K562 (cell line): ENCODE measurements around the gene RNU5D-1. TPM values are rescaled to one million over a fixed set of nuclear protein-coding genes. Genes with fewer than 3 reads are reported as not detected.
A peak's percentile ranks its signal among the peaks of the same experiment; 100 is the strongest.

ENCODE experiments used
- ATAC-seq: fragments of 200-7000 bp; cut with Tn5 transposase; 3 replicates; pipeline ENCODE4 v1.9.1; 2020; ENCODE audit warnings: moderate library complexity
- BruUV-seq: library from RNA; stranded (reverse); fragments of 400-500 nt; replicated peaks from 2 replicates; lab custom pipeline; 2021; lab: Mats Ljungman, UMichigan
- CTCF ChIA-PET: fragments of 300-600 bp; formaldehyde crosslinking; extraction: SDS; loops from one replicate; lab custom pipeline; 2021; ENCODE audit warnings: low intra/inter-chr PET ratio; lab: Yijun Ruan, JAX
- POLR2A ChIA-PET: fragments of 300-600, 350-650 bp; sonication (Branson Sonifier 250); formaldehyde crosslinking; extraction: SDS; loops from one replicate; lab custom pipeline; 2021; ENCODE audit warnings: antibody characterized with exemption, inconsistent platforms; lab: Yijun Ruan, JAX
- DNase-seq, 4 experiments: peaks; one replicate each; pipeline versions ENCODE4 v3.0.0 to v3.0.0-alpha.2; 2011 to 2018; ENCODE audit warnings: low spot score in 3 of 4, mixed read lengths in 3 of 4; ENCODE audit errors: extremely low read depth in 1 of 4
- FAIRE-seq: peaks from 2 replicates; lab custom pipeline; 2011; peaks lifted over from hg19 to GRCh38; lab: Jason Lieb, UNC
- H2AFZ ChIP-seq: 2 replicates; pipeline ENCODE4 v1.6.0; 2011; ENCODE audit warnings: low read depth, low read length, control low read depth, inconsistent platforms
- H3K27ac ChIP-seq: fragments of 200-600 bp; 3 replicates; pipeline ENCODE4 v1.8.0; 2011; ENCODE audit warnings: low read depth, mild to moderate bottlenecking, control low read depth, inconsistent platforms, low read length, moderate library complexity, mixed read lengths; ENCODE audit errors: extremely low read depth
- H3K27me3 ChIP-seq, 2 experiments: fragments of 300-600 bp in 1 of 2; 2 replicates in 1 of 2; 3 replicates in 1 of 2; pipeline versions ENCODE4 v1.6.0 to v1.8.0; 2011; ENCODE audit warnings: inconsistent platforms in 2 of 2, low read length in 2 of 2, mild to moderate bottlenecking in 1 of 2, mixed read lengths in 1 of 2, moderate library complexity in 1 of 2; ENCODE audit not compliant: control insufficient read depth in 2 of 2, insufficient read depth in 2 of 2
- H3K36me3 ChIP-seq: fragments of 300-600 bp; 3 replicates; pipeline ENCODE4 v1.8.0; 2011; ENCODE audit warnings: mild to moderate bottlenecking, low read length, inconsistent platforms; ENCODE audit not compliant: control insufficient read depth, insufficient read depth
- H3K4me1 ChIP-seq, 2 experiments: fragments of 200-600 bp in 1 of 2; replicated peaks in 1 of 2; 2 replicates in 1 of 2; 3 replicates in 1 of 2; pipeline versions ENCODE4 v1.5.1 to v1.8.0; 2011; ENCODE audit warnings: inconsistent platforms in 2 of 2, low read length in 2 of 2, mild to moderate bottlenecking in 1 of 2, mixed read lengths in 1 of 2, moderate library complexity in 1 of 2; ENCODE audit not compliant: control insufficient read depth in 2 of 2, insufficient read depth in 2 of 2
- H3K4me2 ChIP-seq: 2 replicates; pipeline ENCODE4 v1.6.1; 2011; ENCODE audit warnings: low read length, control low read depth, inconsistent platforms, mixed read lengths; ENCODE audit not compliant: insufficient read depth
- H3K4me3 ChIP-seq: fragments of 200-600 bp; sonication (generic), shearing (Covaris generic); 2 replicates; pipeline ENCODE4 v1.5.1; 2016; ENCODE audit warnings: control low read depth, inconsistent platforms
- H3K79me2 ChIP-seq: fragments of 200-600 bp; 3 replicates; pipeline ENCODE4 v1.8.0; 2011; ENCODE audit warnings: low read length, inconsistent platforms; ENCODE audit not compliant: control insufficient read depth, insufficient read depth
- H3K9ac ChIP-seq, 2 experiments: 2 replicates each; pipeline versions ENCODE4 v1.6.0 to v1.6.1; 2011; ENCODE audit warnings: low read depth in 2 of 2, low read length in 2 of 2, control low read depth in 1 of 2, inconsistent platforms in 1 of 2, mild to moderate bottlenecking in 1 of 2, mixed read lengths in 1 of 2; ENCODE audit not compliant: insufficient read depth in 1 of 2
- H3K9me1 ChIP-seq: one replicate; pipeline ENCODE4 v1.6.0; 2011; ENCODE audit warnings: inconsistent platforms, mild to moderate bottlenecking, low read length, moderate library complexity; ENCODE audit not compliant: control insufficient read depth, insufficient read depth
- H3K9me3 ChIP-seq: replicated peaks from 2 replicates; pipeline ENCODE4 v1.5.1; 2011; ENCODE audit warnings: low read depth, low read length, inconsistent platforms; ENCODE audit not compliant: control insufficient read depth, insufficient read depth
- H4K20me1 ChIP-seq: replicated peaks from 2 replicates; pipeline ENCODE4 v1.6.1; 2011; ENCODE audit warnings: low read length, inconsistent platforms, mixed read lengths; ENCODE audit not compliant: control insufficient read depth, insufficient read depth
- BCOR ChIP-seq: fragments of 450-650 bp; IDR thresholded peaks from 2 replicates; pipeline ENCODE4 v1.6.1; 2016
- HDAC8 ChIP-seq: fragments of 450-650 bp; IDR thresholded peaks from 2 replicates; pipeline ENCODE4 v1.6.1; 2016; ENCODE audit warnings: mild to moderate bottlenecking, missing genetic modification characterization, moderate library complexity, missing compliant biosample characterization
- KDM4B ChIP-seq, 2 experiments: fragments of 450-650 bp in 1 of 2; sonication (generic) in 1 of 2; IDR thresholded peaks; 2 replicates each; pipeline ENCODE4 v1.6.1; 2016 to 2017; ENCODE audit warnings: borderline replicate concordance in 2 of 2, antibody characterized with exemption in 1 of 2, low read depth in 1 of 2, mild to moderate bottlenecking in 1 of 2
- NR2F6 ChIP-seq: fragments of 450-650 bp; formaldehyde crosslinking; IDR thresholded peaks from 2 replicates; pipeline ENCODE4 v1.4.0; 2020; ENCODE audit warnings: mild to moderate bottlenecking
- PCBP1 ChIP-seq: fragments of 200-400 bp; formaldehyde crosslinking; IDR thresholded peaks from 2 replicates; pipeline ENCODE4 v1.6.1; 2018; ENCODE audit warnings: mild to moderate bottlenecking, low read depth, low read length; ENCODE audit not compliant: poor library complexity, severe bottlenecking
- PURB ChIP-seq: sonication (generic); formaldehyde crosslinking; IDR thresholded peaks from 2 replicates; pipeline ENCODE4 v1.9.0; 2021; ENCODE audit warnings: low read depth, mild to moderate bottlenecking, missing genetic modification reagents
- RBFOX2 ChIP-seq: fragments of 200-400 bp; formaldehyde crosslinking; IDR thresholded peaks from 2 replicates; pipeline ENCODE4 v1.6.1; 2017; ENCODE audit warnings: low read depth, mild to moderate bottlenecking, low read length, moderate library complexity
- RBM25 ChIP-seq: fragments of 200-400 bp; formaldehyde crosslinking; IDR thresholded peaks from 2 replicates; pipeline ENCODE4 v1.6.1; 2018; ENCODE audit warnings: low read length, low read depth, moderate library complexity; ENCODE audit not compliant: severe bottlenecking
- XRCC3 ChIP-seq: fragments of 450-650 bp; IDR thresholded peaks from 2 replicates; pipeline ENCODE4 v1.6.1; 2017; ENCODE audit warnings: mild to moderate bottlenecking, moderate library complexity
- ZBTB33 ChIP-seq: sonication (generic); formaldehyde crosslinking; IDR thresholded peaks from 2 replicates; pipeline ENCODE4 v1.8.1; 2023; ENCODE audit warnings: mild to moderate bottlenecking, missing genetic modification reagents
- ZBTB49 ChIP-seq: sonication (generic); formaldehyde crosslinking; IDR thresholded peaks from 2 replicates; pipeline ENCODE4 v1.8.0; 2022; ENCODE audit warnings: missing genetic modification reagents, mild to moderate bottlenecking, borderline replicate concordance
- ZNF197 ChIP-seq: fragments of 200-800 bp; sonication (Bioruptor generic); IDR thresholded peaks from 2 replicates; pipeline ENCODE4 v1.6.1; 2016; ENCODE audit warnings: low read depth, missing genetic modification characterization, missing compliant biosample characterization
- ZNF280A ChIP-seq: fragments of 450-650 bp; IDR thresholded peaks from 2 replicates; pipeline ENCODE4 v1.6.1; 2018; ENCODE audit warnings: mild to moderate bottlenecking, low read depth; ENCODE audit not compliant: partially characterized antibody
- ZNF668 ChIP-seq: fragments of 250-450 bp; sonication (Bioruptor Pico); IDR thresholded peaks from 2 replicates; pipeline ENCODE4 v1.8.0; 2022; ENCODE audit warnings: mild to moderate bottlenecking, inconsistent platforms
- WGBS: fragments of 100-300 bp; shearing (Covaris generic); methylation state at CpG from one replicate; pipeline ENCODE4 v1.1.6; 2016; ENCODE audit warnings: low coverage, mixed read lengths; ENCODE audit not compliant: insufficient coverage; ENCODE audit errors: missing lambda C conversion rate; 5-methylcytosine and 5-hydroxymethylcytosine counted together
- in situ Hi-C: fragments of 300-500 bp; cut with MboI; formaldehyde crosslinking; loops from 4 replicates; pipeline ENCODE4 v1.15.0; 2018; ENCODE audit warnings: inconsistent platforms, mixed read lengths
- intact Hi-C: fragments of 100-400 bp; cut with micrococcal nuclease; formaldehyde crosslinking; loops from 2 replicates; pipeline ENCODE4 v1.14.2; 2022
- polyA plus RNA-seq, 8 experiments: library from polyadenylated mRNA; depleted of rRNA in 4 of 8; stranded (reverse) in 5 of 8; unstranded in 3 of 8; fragments of >200 nt; fragmentation: Nextera tagmentation in 2 of 8; fragmentation: Illumina TruSeq in 1 of 8; extraction: Ambion mirVana in 2 of 8; extraction: Trizol in 1 of 8; gene quantifications; 2 replicates each; pipeline versions ENCODE4 v1.2.1 to v1.2.3, GENCODE V29; 2011 to 2014; ENCODE audit warnings: inconsistent platforms in 1 of 8, missing spikeins in 1 of 8
- total RNA-seq, 7 experiments: library from RNA; depleted of rRNA in 6 of 7; stranded (reverse); fragments of >200 nt in 6 of 7; fragmentation: Illumina TruSeq in 2 of 7; extraction: Trizol in 2 of 7; gene quantifications; 2 replicates each; pipeline versions ENCODE4 v1.2.1 to v1.2.3, GENCODE V29; 2011 to 2021; ENCODE audit warnings: low replicate concordance in 1 of 7

RNU5D-1 gene
- total and polyA plus RNA-seq, 9 of the 15 experiments (the other 6 are each of a cell fraction or from before 2014, with no cell fraction given) = under 0.01 TPM; not detected in 8

- no TSS peak for BruUV-seq
- FAIRE-seq = no peak
- POLR2A ChIA-PET = interaction anchor here (0.7 to 3.0 kb wide), 3 partner anchors 78 to 131 kb away, joined by 3 to 30 read pairs (median 16); partner anchors contain the start of gene PLK3
- ATAC-seq = no peak
- Histone ChIP-seq H2AFZ (peak overlapping the region; percentile 9), H3K79me2 (no peaks in the 10 kb centered on the region), H4K20me1 (0 out of 2 replicates have a peak, but pooled peaks cover 3% of the 10 kb centered on the region), H3K9me3 (no peaks in the 10 kb centered on the region), H3K36me3 (no peaks in the 10 kb centered on the region), H3K4me2 (no peak overlapping the region), H3K4me3 (no peak overlapping the region), H3K27me3 (no peaks in the 10 kb centered on the region), H3K4me1 (peaks cover 17 to 24% of the 10 kb centered on the region in 2 experiments), H3K27ac (peak overlapping the region; percentile 19), H3K9me1 (no peaks in the 10 kb centered on the region), H3K9ac (peak overlapping the region in 1 of 2 experiments; percentile 46; a peak in 2 of 4 replicates)
- no peak for DNase-seq
- CTCF ChIA-PET = no interaction called here
- intact Hi-C loops = no loop called here
- in situ Hi-C loops = loop anchor here (10.0 kb wide), 1 partner anchor 581 kb away; no protein-coding TSS in a partner anchor
- WGBS = 82% methylated on average over 24 of the region's 28 CpGs
- TF ChIP-seq ZBTB33 (CRISPR knock-in tag) (peak; percentile 82), HDAC8 (tag) (no peak), XRCC3 (no peak), ZBTB49 (no peak), ZNF197 (CRISPR knock-in tag) (no peak), ZNF668 (CRISPR knock-in tag) (no peak), ZNF280A (peak; percentile 12), RBFOX2 (no peak), PURB (CRISPR knock-in tag) (no peak), RBM25 (peak; percentile 31), NR2F6 (no peak), KDM4B (IDR thresholded peaks at IDR 0.05; ENCODE audit: borderline replicate concordance in 2 of 2, low read depth in 1 of 2) (no peak), BCOR (peak; percentile 38; the same call in 1 of the 2 replicates), PCBP1 (no peak)
Measured at GRCh38 chr1:44723496-44724295, 7.3 kb downstream of the RNU5D-1 start.
